Subcutaneous adipose tissue (tissue), 4 donors: ENCODE measurements around the gene DRD2. TPM values are rescaled to one million over a fixed set of nuclear protein-coding genes. Genes with fewer than 3 reads are reported as not detected.

Experiments
- CTCF ChIP-seq: fragments of 450-650 bp; IDR thresholded peaks from one replicate; pipeline ENCODE4 v1.5.1; 2016; ENCODE audit warnings: low read depth, mild to moderate bottlenecking, control low read depth, antibody characterized with exemption, moderate library complexity
- total RNA-seq, 4 donors: library from RNA; depleted of rRNA; stranded (reverse); fragments of >200 nt; gene quantifications; one replicate each; pipeline ENCODE4 v1.1.0, GENCODE V29; 2016

Gene DRD2
- total RNA-seq, 4 donors from 2014 or later, result not detected

DNA sequence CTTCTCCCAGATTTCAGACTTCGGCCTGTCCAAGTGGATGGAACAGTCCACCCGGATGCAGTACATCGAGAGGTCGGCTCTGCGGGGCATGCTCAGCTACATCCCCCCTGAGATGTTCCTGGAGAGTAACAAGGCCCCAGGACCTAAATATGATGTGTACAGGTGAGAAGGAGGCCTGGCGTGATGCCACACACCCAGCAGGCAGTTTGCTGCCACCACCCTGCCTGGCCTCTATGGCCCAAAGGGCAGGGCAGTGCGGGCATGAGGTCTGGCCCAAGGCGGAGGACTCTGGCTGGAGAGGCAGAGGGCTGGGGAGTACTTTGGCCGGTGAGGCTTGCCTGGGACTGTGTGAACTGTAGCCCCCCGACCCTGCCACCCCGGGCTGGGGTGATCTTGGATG is 80.3 kb downstream of the DRD2 start:
- TF ChIP-seq CTCF, result no peak

DNA sequence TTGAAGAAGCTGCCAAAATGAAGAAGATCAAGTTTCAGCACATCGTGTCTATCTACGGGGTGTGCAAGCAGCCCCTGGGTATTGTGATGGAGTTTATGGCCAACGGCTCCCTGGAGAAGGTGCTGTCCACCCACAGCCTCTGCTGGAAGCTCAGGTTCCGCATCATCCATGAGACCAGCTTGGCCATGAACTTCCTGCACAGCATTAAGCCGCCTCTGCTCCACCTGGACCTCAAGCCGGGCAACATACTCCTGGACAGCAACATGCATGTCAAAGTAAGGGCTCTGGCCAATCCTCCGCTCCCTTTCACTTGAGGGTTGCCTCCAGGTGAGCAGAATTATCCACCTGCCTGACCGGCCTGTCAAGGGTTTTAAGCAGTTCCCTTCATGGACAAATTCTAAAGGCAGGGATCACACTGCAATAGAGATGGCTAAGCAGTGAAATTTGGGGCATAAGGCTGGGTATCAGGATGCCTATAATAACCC is 81.7 kb downstream of the DRD2 start:
- no peak for TF ChIP-seq CTCF

GRCh38 chr11:113392236-113392921 is 82.8 kb downstream of the DRD2 start:
- no peak for TF ChIP-seq CTCF

DNA sequence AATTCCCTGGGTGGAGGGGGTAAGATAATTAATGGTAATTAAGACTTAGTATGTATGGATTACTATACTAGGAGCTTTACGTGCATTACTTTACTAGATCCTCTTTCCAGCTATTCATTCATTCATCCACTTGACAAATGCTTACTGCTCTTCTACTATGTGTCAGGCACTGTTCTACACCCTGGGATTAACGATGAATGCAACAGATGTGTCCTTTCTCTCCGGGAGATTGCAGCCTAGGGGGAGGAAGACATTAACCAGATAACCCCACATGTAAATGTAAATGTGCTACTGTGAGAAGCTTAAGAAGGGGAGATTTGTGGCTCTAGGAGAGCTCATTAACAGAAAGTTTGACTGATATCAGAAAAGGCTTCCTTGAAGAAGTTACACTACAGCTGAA is 85.9 kb downstream of the DRD2 start:
- no peak for TF ChIP-seq CTCF

GRCh38 chr11:113387605-113388211 is 87.5 kb downstream of the DRD2 start, which contains the start of gene ANKK1:
Gene ANKK1 (plus strand): TSS chr11:113387779. CDS start chr11:113387885, 106 bp downstream.
- no peak for TF ChIP-seq CTCF

DNA sequence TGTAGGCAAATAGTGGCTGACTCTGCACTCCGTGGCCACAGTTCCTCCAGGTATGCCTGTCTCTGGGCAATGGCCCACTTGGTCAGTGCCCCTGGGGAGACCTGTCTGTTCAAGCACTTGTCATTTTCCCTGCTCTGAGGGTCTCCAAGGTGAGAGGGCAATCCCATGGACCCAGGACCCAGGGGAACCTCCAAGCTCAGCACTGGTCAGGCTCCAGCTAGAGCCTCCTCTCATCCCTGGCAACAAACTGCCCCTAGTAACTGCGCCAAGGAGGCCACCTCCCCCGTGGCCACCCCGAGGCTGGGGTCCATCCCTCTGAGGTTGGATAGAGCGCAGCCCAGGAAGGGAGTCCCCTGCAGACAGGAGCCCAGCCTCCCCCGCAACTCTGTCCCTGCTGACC is 88.3 kb downstream of the DRD2 start:
- no peak for TF ChIP-seq CTCF

DNA sequence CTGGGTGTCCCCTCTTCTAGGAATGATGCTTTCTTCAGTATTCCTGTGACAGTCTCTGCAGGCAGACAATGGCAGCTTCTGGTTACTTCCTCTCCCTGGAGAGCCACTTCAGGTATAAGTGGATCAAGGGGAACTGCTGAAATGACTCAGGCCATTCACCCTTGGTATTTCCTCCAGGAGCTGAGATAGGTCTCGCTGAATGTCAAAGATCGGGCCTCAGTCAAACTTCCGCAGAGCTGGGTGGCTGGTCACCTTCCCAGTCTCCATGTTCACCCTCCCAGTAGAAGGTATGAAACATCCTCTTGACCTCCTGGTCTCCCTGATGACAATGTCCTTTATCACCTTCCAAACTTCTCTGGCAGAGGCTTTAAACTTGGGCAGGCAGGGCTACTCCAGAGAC is 89.4 kb downstream of the DRD2 start:
- no peak for TF ChIP-seq CTCF
